ENCODE results near the gene DNAI4.

The DNAI4 gene

GRCh38 chr1:66925558-66925910 lies 878 bp upstream of the DNAI4 start (continued):
- TF ChIP-seq PRDM2 (tag by site-specific recombination; IDR thresholded peaks at IDR 0.05; ENCODE audit: borderline replicate concordance) (no peak), ZNF548 (tag by site-specific recombination; IDR thresholded peaks at IDR 0.05) (no peak), CTCF (tag by site-specific recombination; IDR thresholded peaks at IDR 0.05) (peak; percentile 4; the same call in 1 of the 2 replicates), ZNF155 (tag by site-specific recombination; IDR thresholded peaks at IDR 0.05) (no peak), ZNF324 (tag by site-specific recombination; IDR thresholded peaks at IDR 0.05) (peak; percentile 65; the same call in 1 of the 2 replicates), ZXDB (tag by site-specific recombination; IDR thresholded peaks at IDR 0.05) (no peak), PBX3 (CRISPR knock-in tag; IDR thresholded peaks at IDR 0.05) (no peak), ZNF366 (tag by site-specific recombination; conservative IDR thresholded peaks at IDR 0.05) (no peak), ZNF133 (tag by site-specific recombination; IDR thresholded peaks at IDR 0.05) (no peak), ZNF48 (tag by site-specific recombination; IDR thresholded peaks at IDR 0.05) (no peak), PRDM10 (tag by site-specific recombination; IDR thresholded peaks at IDR 0.05) (no peak), ZNF596 (tag by site-specific recombination; IDR thresholded peaks at IDR 0.05) (no peak), REST (tag by site-specific recombination; IDR thresholded peaks at IDR 0.05) (no peak), ZNF449 (tag by site-specific recombination; IDR thresholded peaks at IDR 0.05) (no peak), ZNF214 (tag by site-specific recombination; IDR thresholded peaks at IDR 0.05; ENCODE audit: borderline replicate concordance) (no peak), ZBTB1 (tag by site-specific recombination; IDR thresholded peaks at IDR 0.05) (no peak), ZBTB17 (tag by site-specific recombination; IDR thresholded peaks at IDR 0.05) (0 out of 2 replicates have a peak, but pooled peaks have one; percentile 39), ZNF266 (tag by site-specific recombination; IDR thresholded peaks at IDR 0.05; ENCODE audit: low read depth) (no peak), INSM2 (tag by site-specific recombination; IDR thresholded peaks at IDR 0.05) (no peak), ZFP3 (tag by site-specific recombination; IDR thresholded peaks at IDR 0.05; ENCODE audit: low read depth) (no peak), SCRT2 (tag by site-specific recombination; IDR thresholded peaks at IDR 0.05) (no peak)

Data from HEK293 (cell line).